Measurements from ENCODE around the gene TTC31. TPM values are rescaled to one million over a fixed set of nuclear protein-coding genes. Genes with fewer than 3 reads are reported as not detected.
"Not testable (repeated sequence)": the region's sequence is repeated elsewhere in the genome, so short reads cannot be mapped to it uniquely, and the experiment has no call there.

The TTC31 gene
- total RNA-seq, 1 donor from 2014 or later, result 27.5 TPM

DNA sequence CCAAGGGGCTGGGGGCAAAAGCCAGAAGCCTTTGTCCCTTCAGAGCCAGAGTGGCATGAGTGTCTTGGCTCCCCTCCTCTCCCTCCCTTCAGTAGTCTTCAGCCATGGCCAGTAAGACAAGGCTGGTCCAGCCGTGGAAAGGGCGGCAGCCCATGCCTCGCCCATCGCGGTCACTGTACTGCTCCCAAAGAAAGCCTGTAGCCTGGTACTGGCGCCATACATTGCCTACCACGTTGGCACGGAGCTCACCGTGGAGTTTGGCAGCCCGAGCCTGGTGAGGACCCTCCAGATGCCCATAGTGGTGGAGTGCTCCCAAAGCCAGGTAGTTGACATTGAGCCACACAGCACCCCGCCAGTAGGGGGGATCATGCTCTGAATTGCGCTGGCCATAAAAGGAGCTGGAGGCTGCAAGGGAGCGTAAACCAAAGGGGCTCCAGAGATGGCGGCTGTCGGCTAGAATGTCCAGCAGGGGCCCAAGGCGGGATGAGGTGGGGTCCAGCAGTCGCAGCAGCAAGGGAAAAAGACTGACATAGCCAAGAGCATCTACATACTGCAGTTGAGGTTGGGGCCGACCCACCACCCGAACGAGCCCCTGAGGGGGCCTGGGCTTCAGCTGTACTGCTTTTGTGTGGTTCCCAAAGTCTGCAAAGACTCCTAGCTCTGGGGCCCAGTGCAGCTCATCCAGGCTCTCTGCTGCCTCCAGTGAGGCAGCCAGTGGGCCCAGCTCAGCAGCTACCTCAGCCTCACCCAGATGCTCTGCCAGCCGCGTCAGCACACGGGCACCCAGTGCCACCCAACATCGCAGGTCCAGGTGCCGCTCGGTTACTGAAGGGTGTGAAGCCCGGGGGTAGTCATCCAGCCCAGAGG is 21.5 kb upstream of the TTC31 start:
- H3K27ac Mint-ChIP-seq, result no peak overlapping the region
- H3K4me1 Mint-ChIP-seq (ENCODE audit: unreplicated experiment), result peaks cover 22% of the 10 kb centered on the region
- peak overlapping the region; percentile 72 for H3K4me3 Mint-ChIP-seq

GRCh38 chr2:74462054-74462785 is 20.7 kb upstream of the TTC31 start:
- peak overlapping the region; percentile 80 for H3K4me3 Mint-ChIP-seq
- TF ChIP-seq, protein P1, sequence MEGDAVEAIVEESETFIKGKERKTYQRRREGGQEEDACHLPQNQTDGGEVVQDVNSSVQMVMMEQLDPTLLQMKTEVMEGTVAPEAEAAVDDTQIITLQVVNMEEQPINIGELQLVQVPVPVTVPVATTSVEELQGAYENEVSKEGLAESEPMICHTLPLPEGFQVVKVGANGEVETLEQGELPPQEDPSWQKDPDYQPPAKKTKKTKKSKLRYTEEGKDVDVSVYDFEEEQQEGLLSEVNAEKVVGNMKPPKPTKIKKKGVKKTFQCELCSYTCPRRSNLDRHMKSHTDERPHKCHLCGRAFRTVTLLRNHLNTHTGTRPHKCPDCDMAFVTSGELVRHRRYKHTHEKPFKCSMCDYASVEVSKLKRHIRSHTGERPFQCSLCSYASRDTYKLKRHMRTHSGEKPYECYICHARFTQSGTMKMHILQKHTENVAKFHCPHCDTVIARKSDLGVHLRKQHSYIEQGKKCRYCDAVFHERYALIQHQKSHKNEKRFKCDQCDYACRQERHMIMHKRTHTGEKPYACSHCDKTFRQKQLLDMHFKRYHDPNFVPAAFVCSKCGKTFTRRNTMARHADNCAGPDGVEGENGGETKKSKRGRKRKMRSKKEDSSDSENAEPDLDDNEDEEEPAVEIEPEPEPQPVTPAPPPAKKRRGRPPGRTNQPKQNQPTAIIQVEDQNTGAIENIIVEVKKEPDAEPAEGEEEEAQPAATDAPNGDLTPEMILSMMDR (conservative IDR thresholded peaks at IDR 0.05), result no peak
- DNase-seq (ENCODE audit: extremely low spot score, unreplicated experiment), result no peak
- H3K27me3 Mint-ChIP-seq, result peaks cover 4% of the 10 kb centered on the region
- H3K9me3 Mint-ChIP-seq, result no peaks in the 10 kb centered on the region
- peaks cover 7% of the 10 kb centered on the region for H3K36me3 Mint-ChIP-seq
- peak overlapping the region; percentile 77 for H3K27ac Mint-ChIP-seq
- H3K4me1 Mint-ChIP-seq (ENCODE audit: unreplicated experiment), result peaks cover 14% of the 10 kb centered on the region

More for the DNA sequence above, 21.5 kb upstream of the TTC31 start:
- DNase-seq (ENCODE audit: extremely low spot score, unreplicated experiment), result no peak
- TF ChIP-seq, protein P1 (conservative IDR thresholded peaks at IDR 0.05), result peak; percentile 47
- Mint-ChIP-seq H3K36me3 (peaks cover 7% of the 10 kb centered on the region), H3K27me3 (peaks cover 4% of the 10 kb centered on the region), H3K9me3 (no peaks in the 10 kb centered on the region)

DNA sequence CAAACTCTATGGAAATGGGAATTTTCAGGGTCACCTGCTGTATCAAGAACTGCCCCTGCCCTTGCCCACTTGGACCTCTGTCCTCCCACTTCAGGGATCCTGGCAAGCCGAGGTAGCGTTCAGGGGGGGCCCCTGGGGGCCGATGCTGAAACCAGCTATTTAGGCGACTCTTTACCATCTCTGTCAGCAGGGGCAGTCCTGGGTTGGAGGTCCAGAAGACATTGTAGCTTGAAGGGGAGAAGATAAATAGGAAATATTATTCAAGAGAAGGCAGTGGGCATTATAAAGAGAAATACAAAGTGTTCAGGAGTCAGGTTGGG is 20.1 kb upstream of the TTC31 start:
- TF ChIP-seq, protein P1 (conservative IDR thresholded peaks at IDR 0.05), result no peak
- Mint-ChIP-seq H3K27me3 (peaks cover 4% of the 10 kb centered on the region), H3K4me3 (peak overlapping the region; percentile 80), H3K27ac (peak overlapping the region; percentile 77), H3K9me3 (no peaks in the 10 kb centered on the region), H3K4me1 (ENCODE audit: unreplicated experiment) (peaks cover 13% of the 10 kb centered on the region), H3K36me3 (peaks cover 7% of the 10 kb centered on the region)
- DNase-seq (ENCODE audit: extremely low spot score, unreplicated experiment), result no peak

DNA sequence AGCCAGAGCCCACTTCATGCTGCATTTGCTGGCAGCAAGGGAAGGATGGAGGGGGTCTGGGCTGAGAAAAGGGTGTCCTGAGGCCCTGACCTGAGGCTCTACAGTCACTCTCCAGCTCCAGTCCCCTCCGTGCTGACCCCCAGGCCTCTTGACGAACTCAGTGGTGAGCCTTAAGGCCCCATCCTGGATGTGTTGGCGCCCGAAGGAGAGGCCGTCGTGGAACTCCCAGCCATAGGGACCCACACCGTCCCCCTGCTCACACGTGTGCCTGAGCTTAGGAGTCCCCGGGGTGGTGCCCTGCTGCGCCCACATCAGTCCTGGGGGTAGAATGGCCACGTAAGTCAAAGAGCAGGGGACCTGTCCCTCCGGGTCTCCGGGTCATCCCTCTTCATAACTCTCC is 18.5 kb upstream of the TTC31 start:
- Mint-ChIP-seq H3K4me3 (peak overlapping the region; percentile 97), H3K36me3 (peaks cover 3% of the 10 kb centered on the region), H3K9me3 (no peaks in the 10 kb centered on the region), H3K27me3 (no peaks in the 10 kb centered on the region), H3K4me1 (ENCODE audit: unreplicated experiment) (peaks cover 11% of the 10 kb centered on the region), H3K27ac (peak overlapping the region; percentile 66)
- no peak for DNase-seq (ENCODE audit: extremely low spot score, unreplicated experiment)
- TF ChIP-seq, protein P1 (conservative IDR thresholded peaks at IDR 0.05), result no peak

- DNase-seq (ENCODE audit: extremely low spot score, unreplicated experiment); H3K9me3 Mint-ChIP-seq; H3K27me3 Mint-ChIP-seq; H3K4me1 Mint-ChIP-seq (ENCODE audit: unreplicated experiment): not testable (repeated sequence)
- peaks cover 16% of the 10 kb centered on the region for H3K36me3 Mint-ChIP-seq
- H3K27ac Mint-ChIP-seq, result peak overlapping the region; percentile 74
- peak overlapping the region; percentile 73 for H3K4me3 Mint-ChIP-seq
Measured at GRCh38 chr2:74470742-74471141, 12.1 kb upstream of the TTC31 start.
